OCI-LY7 (cell line): ENCODE data around the gene HES1. TPM values are rescaled to one million over a fixed set of nuclear protein-coding genes. Genes with fewer than 3 reads are reported as not detected.

Experiments used
- BruUV-seq: library from RNA; stranded (reverse); fragments of 400-500 nt; replicated peaks from 2 replicates; lab custom pipeline; 2021; lab: Mats Ljungman, UMichigan
- CTCF ChIA-PET: fragments of 300-600 bp; sonication (Branson Sonifier 250); formaldehyde crosslinking; loops from one replicate; lab custom pipeline; 2022; ENCODE audit warnings: antibody characterized with exemption; ENCODE audit not compliant: unreplicated experiment; lab: Charles Lee
- POLR2A ChIA-PET: fragments of 300-600 bp; sonication (Branson Sonifier 250); formaldehyde crosslinking; loops from one replicate; lab custom pipeline; 2022; ENCODE audit warnings: antibody characterized with exemption; lab: Charles Lee
- DNase-seq: peaks from one replicate; pipeline ENCODE4 v3.0.0-alpha.2; 2015; ENCODE audit warnings: low spot score
- H2AFZ ChIP-seq: fragments of 200-600 bp; sonication (generic), shearing (Covaris generic); 2 replicates; pipeline ENCODE4 v1.6.1; 2014; ENCODE audit warnings: mild to moderate bottlenecking, antibody characterized with exemption, low read length, moderate library complexity
- H3K27ac ChIP-seq: fragments of 200-600 bp; sonication (generic); 2 replicates; pipeline ENCODE4 v1.5.1; 2014; ENCODE audit warnings: mixed run types, low read depth, mild to moderate bottlenecking, moderate library complexity, low read length, inconsistent platforms; ENCODE audit not compliant: poor library complexity, severe bottlenecking
- H3K36me3 ChIP-seq: fragments of 200-600 bp; sonication (generic); 2 replicates; pipeline ENCODE4 v1.6.1; 2014; ENCODE audit warnings: mild to moderate bottlenecking, antibody characterized with exemption, low read length, moderate library complexity, mixed read lengths; ENCODE audit not compliant: insufficient read depth
- H3K4me1 ChIP-seq: fragments of 200-600 bp; sonication (generic); 2 replicates; pipeline ENCODE4 v1.5.1; 2014; ENCODE audit warnings: mild to moderate bottlenecking, low read length; ENCODE audit not compliant: insufficient read depth, poor library complexity, severe bottlenecking
- H3K4me2 ChIP-seq: fragments of 200-600 bp; sonication (generic); 2 replicates; pipeline ENCODE4 v1.6.1; 2014; ENCODE audit warnings: mild to moderate bottlenecking, low read length
- H3K4me3 ChIP-seq: fragments of 200-600 bp; sonication (generic); 2 replicates; pipeline ENCODE4 v1.5.1; 2014; ENCODE audit warnings: mild to moderate bottlenecking, low read depth, low read length; ENCODE audit not compliant: poor library complexity, severe bottlenecking
- H3K79me2 ChIP-seq: fragments of 200-600 bp; sonication (generic); 2 replicates; pipeline ENCODE4 v1.6.1; 2016; ENCODE audit warnings: low read depth, mild to moderate bottlenecking, low read length, moderate library complexity, mixed read lengths; ENCODE audit not compliant: insufficient read depth
- H3K9me2 ChIP-seq: fragments of 200-600 bp; sonication (generic); 2 replicates; pipeline ENCODE4 v1.6.1; 2016; ENCODE audit warnings: mild to moderate bottlenecking, low read length, mixed read lengths; ENCODE audit not compliant: insufficient read depth
- H3K9me3 ChIP-seq: fragments of 200-600 bp; sonication (generic); 2 replicates; pipeline ENCODE4 v1.6.1; 2014; ENCODE audit warnings: mild to moderate bottlenecking, mixed run types, low read length, mixed read lengths
- H4K20me1 ChIP-seq: fragments of 200-600 bp; sonication (generic); 2 replicates; pipeline ENCODE4 v1.6.1; 2014; ENCODE audit warnings: mild to moderate bottlenecking, antibody characterized with exemption, low read length, moderate library complexity, mixed read lengths; ENCODE audit not compliant: insufficient read depth
- CTCF ChIP-seq: fragments of 200-600 bp; sonication (generic); conservative IDR thresholded peaks from 2 replicates; pipeline ENCODE4 v1.5.1; 2014; ENCODE audit warnings: mild to moderate bottlenecking, antibody characterized with exemption, low read length, moderate library complexity, mixed read lengths
- EZH2phosphoT487 ChIP-seq: fragments of 200-600 bp; sonication (generic); IDR thresholded peaks from 2 replicates; pipeline ENCODE4 v1.6.1; 2018; ENCODE audit warnings: low read depth, borderline replicate concordance, mild to moderate bottlenecking, mixed run types, antibody characterized with exemption, low read length, moderate library complexity, mixed read lengths
- intact Hi-C: fragments of 100-400 bp; cut with micrococcal nuclease; formaldehyde crosslinking; loops from one replicate; pipeline ENCODE4 v1.10.0; 2022; ENCODE audit not compliant: unreplicated experiment
- total RNA-seq, 2 experiments: library from RNA; depleted of rRNA in 1 of 2; stranded (reverse); fragments of >200 nt in 1 of 2; shearing (Covaris generic) in 1 of 2; gene quantifications; 2 replicates each; pipeline ENCODE4 v1.2.3, GENCODE V29; 2014 to 2022

HES1 gene
- total RNA-seq, 2 experiments from 2014 or later: 1.1 to 3.0 TPM

GRCh38 chr3:194087280-194087679 is 48.7 kb upstream of the HES1 start:
- no peaks in the 10 kb centered on the region for H4K20me1 ChIP-seq
- no peak overlapping the region for H2AFZ ChIP-seq
- no TSS peak for BruUV-seq
- no peak for DNase-seq
- intact Hi-C loops: no loop called here
- no peak overlapping the region for H3K4me2 ChIP-seq
- ChIA-PET CTCF (interaction anchor here (0.9 kb wide), 1 partner anchor 10 kb away, joined by 6 read pairs; no protein-coding TSS in a partner anchor), POLR2A (no interaction called here)
- H3K79me2 ChIP-seq: no peaks in the 10 kb centered on the region
- peaks cover 62% of the 10 kb centered on the region for H3K4me1 ChIP-seq
- H3K27ac ChIP-seq: no peak overlapping the region
- H3K9me2 ChIP-seq: no peaks in the 10 kb centered on the region
- TF ChIP-seq CTCF (no peak), EZH2phosphoT487 (no peak)
- H3K36me3 ChIP-seq: no peaks in the 10 kb centered on the region
- no peak overlapping the region for H3K4me3 ChIP-seq
- H3K9me3 ChIP-seq: no peaks in the 10 kb centered on the region

- intact Hi-C loops: no loop called here
- no peak overlapping the region for H3K4me2 ChIP-seq
Measured at GRCh38 chr3:194087995-194088855, 47.7 kb upstream of the HES1 start.

More at GRCh38 chr3:194087995-194088855, 47.7 kb upstream of the HES1 start:
- TF ChIP-seq EZH2phosphoT487: no peak
- TF ChIP-seq CTCF: no peak
- Histone ChIP-seq H2AFZ (no peak overlapping the region), H3K9me2 (no peaks in the 10 kb centered on the region), H3K9me3 (no peaks in the 10 kb centered on the region), H3K79me2 (no peaks in the 10 kb centered on the region), H4K20me1 (no peaks in the 10 kb centered on the region), H3K36me3 (no peaks in the 10 kb centered on the region), H3K4me1 (peaks cover 59% of the 10 kb centered on the region), H3K27ac (no peak overlapping the region), H3K4me3 (no peak overlapping the region)
- POLR2A ChIA-PET: interaction anchor here (0.8 to 1.7 kb wide), 7 partner anchors 10 to 30 kb away, joined by 3 to 6 read pairs (median 3); no protein-coding TSS in a partner anchor
- no peak for DNase-seq
- no TSS peak for BruUV-seq
- CTCF ChIA-PET: interaction anchor here (1.2 to 2.6 kb wide), 2 partner anchors 12 to 16 kb away, joined by 3 to 9 read pairs; no protein-coding TSS in a partner anchor
